KMS-11 (cell line): ENCODE data around the gene CAMSAP1.
"Not testable (repeated sequence)": the region's sequence is repeated elsewhere in the genome, so short reads cannot be mapped to it uniquely, and the experiment has no call there.

ENCODE experiments used
- H2AFZ ChIP-seq: fragments of 200-600 bp; sonication (generic); 2 replicates; pipeline ENCODE4 v1.6.1; 2016; ENCODE audit warnings: antibody characterized with exemption, mixed run types, low read depth
- H3K27ac ChIP-seq: fragments of 200-600 bp; sonication (generic); 2 replicates; pipeline ENCODE4 v1.6.1; 2016; ENCODE audit warnings: mild to moderate bottlenecking, mixed run types
- H3K27me3 ChIP-seq: fragments of 200-600 bp; sonication (generic); 2 replicates; pipeline ENCODE4 v1.6.1; 2017; ENCODE audit warnings: mild to moderate bottlenecking, low read depth, mixed run types, moderate library complexity; ENCODE audit not compliant: insufficient read depth
- H3K36me3 ChIP-seq: fragments of 200-600 bp; sonication (generic); 2 replicates; pipeline ENCODE4 v1.6.1; 2017; ENCODE audit warnings: mild to moderate bottlenecking, mixed run types; ENCODE audit not compliant: insufficient read depth
- H3K4me1 ChIP-seq: fragments of 200-600 bp; sonication (generic); 2 replicates; pipeline ENCODE4 v1.6.1; 2016; ENCODE audit warnings: mild to moderate bottlenecking, low read depth, mixed run types; ENCODE audit not compliant: poor library complexity, severe bottlenecking
- H3K4me2 ChIP-seq: fragments of 200-600 bp; sonication (generic); 2 replicates; pipeline ENCODE4 v1.7.0; 2016; ENCODE audit warnings: mild to moderate bottlenecking, mixed run types
- H3K4me3 ChIP-seq: fragments of 200-600 bp; sonication (generic); IDR thresholded peaks from 2 replicates; pipeline ENCODE4 v1.6.1; 2017; ENCODE audit warnings: low read depth, low read length, mixed read lengths; ENCODE audit not compliant: insufficient read depth
- H3K79me2 ChIP-seq: fragments of 200-600 bp; sonication (generic); 2 replicates; pipeline ENCODE4 v1.6.1; 2016; ENCODE audit warnings: low read depth, mixed run types; ENCODE audit not compliant: insufficient read depth
- H3K9ac ChIP-seq: fragments of 200-600 bp; sonication (generic); 2 replicates; pipeline ENCODE4 v1.6.1; 2016; ENCODE audit warnings: mild to moderate bottlenecking, mixed run types
- H4K20me1 ChIP-seq: fragments of 200-600 bp; sonication (generic); 2 replicates; pipeline ENCODE4 v1.6.1; 2016; ENCODE audit warnings: mild to moderate bottlenecking, mixed run types; ENCODE audit not compliant: insufficient read depth
- TF ChIP-seq, protein P1 (sequence below): fragments of 200-600 bp; sonication (generic); conservative IDR thresholded peaks from 2 replicates; pipeline ENCODE4 v1.6.1; 2017; ENCODE audit warnings: low read depth, mild to moderate bottlenecking, antibody characterized with exemption, low read length, moderate library complexity, mixed read lengths

The CAMSAP1 gene

GRCh38 chr9:135949501-135950134 lies 42.3 kb upstream of the CAMSAP1 start:
- Histone ChIP-seq H3K27me3 (no peaks in the 10 kb centered on the region), H3K79me2 (no peaks in the 10 kb centered on the region), H3K4me3 (no peak overlapping the region), H3K9ac (no peak overlapping the region), H3K4me1 (no peaks in the 10 kb centered on the region), H2AFZ (no peak overlapping the region), H4K20me1 (no peaks in the 10 kb centered on the region), H3K4me2 (no peak overlapping the region), H3K27ac (no peak overlapping the region), H3K36me3 (no peaks in the 10 kb centered on the region)
- TF ChIP-seq, protein P1, sequence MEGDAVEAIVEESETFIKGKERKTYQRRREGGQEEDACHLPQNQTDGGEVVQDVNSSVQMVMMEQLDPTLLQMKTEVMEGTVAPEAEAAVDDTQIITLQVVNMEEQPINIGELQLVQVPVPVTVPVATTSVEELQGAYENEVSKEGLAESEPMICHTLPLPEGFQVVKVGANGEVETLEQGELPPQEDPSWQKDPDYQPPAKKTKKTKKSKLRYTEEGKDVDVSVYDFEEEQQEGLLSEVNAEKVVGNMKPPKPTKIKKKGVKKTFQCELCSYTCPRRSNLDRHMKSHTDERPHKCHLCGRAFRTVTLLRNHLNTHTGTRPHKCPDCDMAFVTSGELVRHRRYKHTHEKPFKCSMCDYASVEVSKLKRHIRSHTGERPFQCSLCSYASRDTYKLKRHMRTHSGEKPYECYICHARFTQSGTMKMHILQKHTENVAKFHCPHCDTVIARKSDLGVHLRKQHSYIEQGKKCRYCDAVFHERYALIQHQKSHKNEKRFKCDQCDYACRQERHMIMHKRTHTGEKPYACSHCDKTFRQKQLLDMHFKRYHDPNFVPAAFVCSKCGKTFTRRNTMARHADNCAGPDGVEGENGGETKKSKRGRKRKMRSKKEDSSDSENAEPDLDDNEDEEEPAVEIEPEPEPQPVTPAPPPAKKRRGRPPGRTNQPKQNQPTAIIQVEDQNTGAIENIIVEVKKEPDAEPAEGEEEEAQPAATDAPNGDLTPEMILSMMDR: no peak

DNA sequence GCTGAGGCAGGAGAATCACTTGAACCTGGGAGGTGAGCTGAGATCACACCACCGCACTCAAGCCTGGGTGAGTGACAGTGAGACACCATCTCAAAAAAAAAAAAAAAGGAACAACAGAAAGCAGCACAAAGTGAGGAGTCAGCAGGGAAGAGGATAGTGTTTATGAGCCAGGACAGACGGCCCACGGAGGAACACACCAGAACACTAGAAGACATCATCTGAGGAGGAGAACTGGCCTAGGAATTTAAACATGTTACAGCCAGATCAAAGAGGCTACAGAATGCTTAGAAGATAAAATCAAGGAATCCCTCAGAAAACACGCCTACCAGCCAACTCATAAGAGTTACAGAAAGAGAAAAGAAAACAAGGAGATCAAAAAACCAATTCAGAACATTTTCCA lies 41.6 kb upstream of the CAMSAP1 start:
- H3K79me2 ChIP-seq: no peaks in the 10 kb centered on the region
- H3K36me3 ChIP-seq: no peaks in the 10 kb centered on the region

GRCh38 chr9:135948446-135948845 lies 41.1 kb upstream of the CAMSAP1 start:
- no peaks in the 10 kb centered on the region for H3K36me3 ChIP-seq

More for the DNA sequence above, 41.6 kb upstream of the CAMSAP1 start:
- Histone ChIP-seq H3K27ac (no peak overlapping the region), H3K27me3 (no peaks in the 10 kb centered on the region), H3K4me3 (no peak overlapping the region), H2AFZ (no peak overlapping the region), H4K20me1 (no peaks in the 10 kb centered on the region), H3K4me2 (no peak overlapping the region), H3K4me1 (no peaks in the 10 kb centered on the region), H3K9ac (no peak overlapping the region)
- TF ChIP-seq, protein P1: no peak

GRCh38 chr9:135947582-135947981 lies 40.2 kb upstream of the CAMSAP1 start:
- Histone ChIP-seq H3K4me3 (no peak overlapping the region), H3K4me1 (no peaks in the 10 kb centered on the region), H4K20me1 (no peaks in the 10 kb centered on the region), H2AFZ (no peak overlapping the region), H3K79me2 (no peaks in the 10 kb centered on the region), H3K9ac (no peak overlapping the region), H3K27me3 (no peaks in the 10 kb centered on the region), H3K36me3 (no peaks in the 10 kb centered on the region), H3K27ac (no peak overlapping the region), H3K4me2 (no peak overlapping the region)
- TF ChIP-seq, protein P1: no peak

More at GRCh38 chr9:135948446-135948845, 41.1 kb upstream of the CAMSAP1 start:
- Histone ChIP-seq H3K4me1 (no peaks in the 10 kb centered on the region), H3K27me3 (no peaks in the 10 kb centered on the region), H2AFZ (no peak overlapping the region), H3K4me3 (no peak overlapping the region), H3K27ac (no peak overlapping the region), H4K20me1 (no peaks in the 10 kb centered on the region), H3K9ac (no peak overlapping the region), H3K4me2 (no peak overlapping the region), H3K79me2 (no peaks in the 10 kb centered on the region)
- TF ChIP-seq, protein P1: no peak

- not testable (repeated sequence) for H3K4me3 ChIP-seq, H4K20me1 ChIP-seq, H3K4me1 ChIP-seq, H3K9ac ChIP-seq, H3K4me2 ChIP-seq, H3K27me3 ChIP-seq, H2AFZ ChIP-seq, H3K79me2 ChIP-seq, H3K36me3 ChIP-seq, H3K27ac ChIP-seq
Observed at GRCh38 chr9:135947105-135947504, 39.8 kb upstream of the CAMSAP1 start.
